Esophagus squamous epithelium (tissue), 4 donors: ENCODE results near the gene ASXL1.
"Not testable (repeated sequence)": the region's sequence is repeated elsewhere in the genome, so short reads cannot be mapped to it uniquely, and the experiment has no call there.

ENCODE experiments used
- CTCF ChIP-seq, 6 experiments: fragments of 450-650 bp in 4 of 6; fragments of 200-600 bp in 2 of 6; sonication (generic) in 2 of 6; IDR thresholded peaks; one replicate each; pipeline ENCODE4 v1.5.1; 2016 to 2019; ENCODE audit warnings: antibody characterized with exemption in 6 of 6, mild to moderate bottlenecking in 4 of 6, moderate library complexity in 4 of 6
- POLR2A ChIP-seq, 4 donors: fragments of 450-650 bp; IDR thresholded peaks; one replicate each; pipeline ENCODE4 v1.6.1; 2017; ENCODE audit warnings: antibody characterized with exemption in 4 of 4, mild to moderate bottlenecking in 4 of 4, moderate library complexity in 3 of 4

DNA sequence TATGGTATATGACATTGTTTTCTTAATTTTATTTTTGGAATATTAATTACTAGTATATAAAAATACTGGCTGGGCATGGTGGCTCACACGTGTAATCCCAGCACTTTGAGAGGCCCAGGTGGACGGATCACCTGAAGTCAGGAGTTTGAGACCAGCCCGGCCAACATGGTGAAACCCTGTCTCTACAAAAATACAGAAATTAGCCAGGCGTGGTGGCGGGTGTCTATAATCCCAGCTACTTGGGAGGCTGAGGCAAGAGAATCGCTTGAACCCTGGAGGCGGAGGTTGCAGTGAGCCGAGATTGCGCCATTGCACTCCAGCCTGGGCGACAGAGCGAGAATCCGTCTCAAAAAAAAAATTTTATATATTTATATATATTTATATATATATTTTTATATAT lies 35.9 kb upstream of the ASXL1 start:
- not testable (repeated sequence) for TF ChIP-seq CTCF, POLR2A (IDR thresholded peaks at IDR 0.05)
